NCI-H1417 treated with DMSO at 0.1 percent for 48 hours (cell line): ENCODE data around the gene MAP3K7CL.
"Not testable (repeated sequence)": the region's sequence is repeated elsewhere in the genome, so short reads cannot be mapped to it uniquely, and the experiment has no call there.

ENCODE experiments used
- DNase-seq: peaks from one replicate; lab custom pipeline; 2025; lab: John Stamatoyannopoulos, UW

The MAP3K7CL gene

DNA sequence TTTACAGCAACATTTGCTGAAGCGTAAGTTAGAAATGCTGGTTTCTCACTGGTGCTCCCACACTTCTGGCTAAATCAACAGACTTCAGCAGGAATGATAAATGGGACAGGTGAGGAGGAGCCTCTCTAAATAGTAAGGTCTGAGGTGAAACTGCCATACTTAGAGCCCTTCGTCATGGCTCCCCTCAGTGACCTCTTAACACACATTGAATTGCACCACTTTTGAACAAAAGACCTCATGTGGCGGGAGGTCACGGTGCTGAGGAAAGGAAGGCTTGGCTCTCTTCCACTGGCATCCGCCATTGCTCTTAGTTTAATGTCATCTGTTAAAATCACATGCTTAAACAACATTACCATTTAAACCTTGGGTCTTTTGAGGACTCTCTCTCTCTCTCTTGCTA lies 3.4 kb downstream of the MAP3K7CL start:
- DNase-seq: no peak

DNA sequence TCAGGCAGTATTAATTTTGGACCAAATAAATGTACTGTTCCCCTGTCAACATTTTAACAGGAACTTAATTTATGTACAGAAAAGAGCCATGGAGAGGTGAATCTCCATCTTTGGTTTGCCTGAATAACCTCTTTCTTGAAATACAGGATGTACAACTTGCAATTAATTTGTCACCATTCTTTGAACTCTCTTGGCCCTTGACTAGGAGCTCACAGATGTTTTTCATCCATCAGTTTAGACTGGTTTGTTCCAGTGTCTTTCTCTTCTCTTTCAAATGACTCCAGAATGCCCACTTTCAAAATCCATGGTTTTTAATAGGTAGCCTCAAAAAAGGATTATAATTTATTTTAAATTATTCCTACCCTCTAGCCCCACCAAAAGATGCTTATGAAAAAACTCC lies 5.0 kb downstream of the MAP3K7CL start:
- no peak for DNase-seq

- DNase-seq: no peak
Measured at GRCh38 chr21:29136033-29136432, 5.6 kb downstream of the MAP3K7CL start.

GRCh38 chr21:29144736-29145353 lies 14.4 kb downstream of the MAP3K7CL start:
- DNase-seq: no peak

GRCh38 chr21:29145354-29145782 lies 14.9 kb downstream of the MAP3K7CL start:
- no peak for DNase-seq

DNA sequence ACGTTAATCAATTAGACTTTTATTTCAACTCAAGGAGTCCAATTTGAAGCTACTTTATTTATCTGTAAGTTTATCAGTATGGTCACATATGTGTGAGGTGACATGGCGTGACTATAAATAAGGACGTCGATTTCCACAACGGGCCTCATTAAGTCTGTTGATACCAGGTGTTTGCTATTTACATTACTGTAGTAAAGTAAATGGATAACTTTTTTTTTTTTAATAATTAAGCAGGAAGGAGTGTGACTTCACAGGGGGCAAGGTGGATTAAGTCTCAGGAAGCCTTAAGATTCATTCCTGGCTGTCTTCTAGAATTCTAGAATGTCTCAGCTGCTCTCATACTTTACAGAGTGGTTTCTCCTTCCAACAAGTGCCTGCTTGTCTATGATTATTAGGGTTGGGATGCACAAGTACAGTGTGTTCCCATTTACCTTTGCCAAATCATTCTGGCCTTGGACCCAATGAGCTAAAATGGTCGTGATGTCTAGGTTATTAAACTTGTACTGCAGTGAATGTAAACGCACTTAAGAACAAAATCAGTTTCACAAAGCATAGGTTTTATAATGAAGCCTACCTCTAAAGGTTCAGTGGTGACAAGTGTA lies 15.5 kb downstream of the MAP3K7CL start:
- no peak for DNase-seq

DNA sequence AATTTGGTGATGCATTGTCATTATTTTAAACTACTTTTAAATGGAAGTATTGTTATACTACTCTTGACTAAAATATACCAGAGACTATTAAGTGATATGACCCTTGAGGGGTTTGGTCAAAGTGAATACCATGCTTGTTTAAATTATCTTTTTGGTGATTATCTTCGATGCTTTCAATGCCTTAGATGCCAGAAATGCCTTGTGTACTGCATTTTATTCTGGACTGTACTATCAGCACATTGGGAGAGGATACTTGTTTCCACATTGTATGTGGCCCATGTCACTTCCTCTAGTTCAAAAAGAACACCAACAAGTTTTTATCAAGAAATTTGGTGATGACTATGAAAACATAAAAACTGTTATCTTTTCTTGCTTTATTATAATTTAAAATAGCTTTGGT lies 16.3 kb downstream of the MAP3K7CL start:
- DNase-seq: no peak

- no peak for DNase-seq
Measured at GRCh38 chr21:29148530-29148929, 18.1 kb downstream of the MAP3K7CL start.

DNA sequence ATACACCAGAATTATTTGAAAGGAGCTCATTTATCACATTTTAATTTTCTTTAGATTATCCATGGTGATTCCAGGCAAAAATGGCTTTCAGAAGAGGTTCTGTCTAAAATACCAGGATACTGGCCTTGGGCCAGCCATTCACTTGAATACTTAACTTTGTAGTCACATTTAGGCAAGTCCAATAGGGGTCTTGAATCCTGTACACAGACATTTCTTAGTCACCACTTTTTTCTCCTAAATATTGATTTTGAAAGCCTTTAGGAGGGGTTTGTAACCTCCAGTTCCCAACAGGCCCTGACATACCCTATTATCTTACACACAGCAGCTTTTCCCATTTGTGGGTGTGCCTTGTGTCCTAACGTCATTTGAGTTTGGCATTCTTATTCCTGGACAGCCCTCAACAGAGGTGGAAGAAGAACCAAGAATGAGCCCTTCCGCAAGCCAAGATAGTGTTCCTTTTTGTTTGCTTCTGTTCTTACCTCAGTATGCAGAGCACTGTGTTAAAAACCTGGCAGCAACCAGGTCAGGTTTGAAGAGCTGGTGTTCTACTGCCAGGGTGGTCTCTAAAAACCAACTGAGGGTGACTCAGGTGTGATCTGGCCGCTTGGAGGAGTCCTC lies 19.5 kb downstream of the MAP3K7CL start:
- no peak for DNase-seq

GRCh38 chr21:29151931-29152330 lies 21.5 kb downstream of the MAP3K7CL start:
- DNase-seq: no peak

GRCh38 chr21:29152916-29153315 lies 22.5 kb downstream of the MAP3K7CL start:
- no peak for DNase-seq

DNA sequence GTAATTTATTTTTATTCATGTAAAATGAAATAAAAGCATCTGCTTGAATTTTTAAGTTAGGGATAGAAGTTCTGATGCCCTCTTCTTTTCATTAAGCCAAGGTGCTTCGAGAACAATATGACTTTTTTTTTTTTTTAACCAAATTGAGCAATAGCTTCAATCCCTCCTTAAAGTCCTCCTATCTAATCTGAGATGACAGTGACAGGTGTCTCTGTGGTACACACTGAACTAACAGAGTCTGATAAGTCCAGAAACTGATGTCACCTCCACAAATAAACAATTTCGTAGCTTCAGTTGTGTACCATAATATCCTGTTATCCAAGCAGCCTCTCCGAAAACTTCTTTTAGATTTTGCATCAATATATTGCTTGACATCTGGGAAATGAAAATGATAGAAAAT lies 23.8 kb downstream of the MAP3K7CL start:
- DNase-seq: no peak

GRCh38 chr21:29155118-29155932 lies 24.9 kb downstream of the MAP3K7CL start:
- no peak for DNase-seq

DNA sequence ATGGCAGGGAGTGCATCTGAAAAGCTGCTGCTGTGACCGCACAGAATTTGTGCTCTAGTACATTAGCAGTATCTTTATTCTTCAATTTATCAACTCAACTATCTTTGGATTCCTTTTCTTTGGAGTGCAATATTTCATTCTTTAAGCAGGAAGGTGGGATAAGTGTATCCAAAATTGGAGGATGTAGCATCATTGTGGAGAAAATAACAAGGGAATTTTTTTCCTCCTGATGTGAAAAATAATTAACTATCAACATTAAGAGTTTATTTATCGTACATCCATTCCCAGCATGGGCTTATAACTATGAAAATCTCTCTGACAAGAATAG lies 25.5 kb downstream of the MAP3K7CL start:
- DNase-seq: no peak

GRCh38 chr21:29157080-29157479 lies 26.6 kb downstream of the MAP3K7CL start:
- no peak for DNase-seq

- no peak for DNase-seq
Measured at GRCh38 chr21:29159842-29160241, 29.4 kb downstream of the MAP3K7CL start.

DNA sequence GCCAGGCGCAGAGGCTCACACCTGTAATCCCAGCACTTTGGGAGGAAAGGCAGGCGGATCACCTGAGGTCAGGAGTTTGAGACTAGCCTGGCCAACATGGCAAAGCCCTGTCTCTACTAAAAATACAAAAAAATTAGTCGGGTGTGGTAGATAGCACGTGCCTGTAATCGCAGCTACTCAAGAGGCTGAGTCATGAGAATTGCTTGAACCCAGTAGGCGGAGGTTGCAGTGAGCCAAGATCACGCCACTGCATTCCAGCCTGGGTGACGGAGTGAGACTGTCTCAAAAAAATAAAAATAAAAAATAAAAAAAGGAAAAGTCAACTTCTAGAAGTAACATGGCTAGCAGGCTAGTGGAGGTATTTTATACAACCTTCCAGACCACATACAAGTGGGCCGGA lies 32.4 kb downstream of the MAP3K7CL start:
- DNase-seq: not testable (repeated sequence)

- DNase-seq: no peak
Measured at GRCh38 chr21:29163341-29164115, 33.1 kb downstream of the MAP3K7CL start.

- DNase-seq: no peak
Measured at GRCh38 chr21:29164323-29164942, 34.0 kb downstream of the MAP3K7CL start.

DNA sequence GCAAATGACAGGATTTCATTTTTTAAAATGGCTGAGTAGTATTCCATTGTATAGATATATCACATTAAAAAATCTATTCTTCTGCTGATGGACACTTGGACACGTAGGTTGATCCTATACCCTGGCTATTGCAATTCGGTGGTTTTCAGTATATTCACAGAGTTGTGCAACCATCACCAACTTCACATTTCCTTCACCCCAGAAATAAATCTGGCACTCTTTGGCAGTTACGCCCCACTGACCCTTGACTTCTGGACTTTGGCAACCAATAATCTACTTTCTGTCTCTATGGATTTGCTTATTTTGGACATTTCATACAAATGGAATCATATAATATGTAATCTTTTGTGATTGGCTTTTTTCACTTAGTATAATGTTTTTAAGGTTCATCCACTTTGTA lies 35.9 kb downstream of the MAP3K7CL start:
- DNase-seq: no peak

DNA sequence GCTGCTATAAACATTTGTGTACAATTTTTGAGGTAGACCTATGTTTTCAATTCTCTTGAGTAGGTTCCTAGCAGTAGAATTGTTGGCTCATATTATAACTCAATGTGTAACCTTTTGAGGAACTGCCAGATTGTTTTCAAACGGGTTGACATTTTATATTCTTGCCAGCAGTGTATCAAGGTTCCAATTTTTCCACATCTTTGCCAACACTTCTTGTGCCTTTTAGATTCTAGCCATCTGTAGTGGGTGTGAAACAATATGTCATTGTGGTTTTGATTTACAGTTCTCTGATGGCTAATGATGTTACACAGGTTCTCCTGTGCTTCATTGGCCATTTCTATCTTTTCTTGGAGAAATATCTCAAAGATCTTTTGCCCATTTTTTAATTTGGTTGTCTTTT lies 36.4 kb downstream of the MAP3K7CL start:
- DNase-seq: no peak

GRCh38 chr21:29167481-29167880 lies 37.0 kb downstream of the MAP3K7CL start:
- not testable (repeated sequence) for DNase-seq
